H1 (cell line): ENCODE data around the gene CAMSAP1. TPM values are rescaled to one million over a fixed set of nuclear protein-coding genes. Genes with fewer than 3 reads are reported as not detected.

Experiments
- ASH2L ChIP-seq: fragments of 200-600, 300-600 bp; sonication (generic); IDR thresholded peaks from one replicate; pipeline ENCODE4 v1.7.1; 2017; ENCODE audit warnings: low read length
- CREB1 ChIP-seq: IDR thresholded peaks from 2 replicates; pipeline ENCODE4 v1.6.1; 2012; ENCODE audit warnings: inconsistent platforms
- GTF2F1 ChIP-seq: IDR thresholded peaks from 2 replicates; pipeline ENCODE4 v1.6.1; 2012; ENCODE audit warnings: low read depth, low read length, improper control_type of control experiment, borderline replicate concordance
- JUN ChIP-seq: IDR thresholded peaks from 2 replicates; pipeline ENCODE4 v1.6.1; 2011; ENCODE audit warnings: low read depth, mild to moderate bottlenecking, improper control_type of control experiment, low read length
- NRF1 ChIP-seq: IDR thresholded peaks from 2 replicates; pipeline ENCODE4 v1.6.1; 2011; ENCODE audit warnings: mild to moderate bottlenecking, low read depth, low read length, improper control_type of control experiment
- RXRA ChIP-seq: IDR thresholded peaks from 2 replicates; pipeline ENCODE4 v1.6.1; 2011; ENCODE audit warnings: low read depth, mild to moderate bottlenecking, low read length, moderate library complexity; ENCODE audit not compliant: insufficient read depth
- SP1 ChIP-seq: IDR thresholded peaks from 2 replicates; pipeline ENCODE4 v1.6.1; 2011; ENCODE audit warnings: low read depth, low read length
- TAF1 ChIP-seq: IDR thresholded peaks from 2 replicates; pipeline ENCODE4 v1.6.1; 2011; ENCODE audit warnings: mild to moderate bottlenecking, low read depth, low read length
- polyA plus RNA-seq, 7 experiments: library from polyadenylated mRNA; depleted of rRNA in 3 of 7; stranded (reverse) in 5 of 7; unstranded in 2 of 7; fragments of >200 nt in 5 of 7; fragments of 200-250 nt in 2 of 7; gene quantifications; 1 replicate in 5 of 7; 2 replicates in 1 of 7; 4 replicates in 1 of 7; pipeline versions ENCODE4 v1.2.1 to v1.2.3, GENCODE V29; 2011 to 2013; ENCODE audit warnings: missing spikeins in 2 of 7, mixed read lengths in 2 of 7
- total RNA-seq: library from RNA; stranded (reverse); fragmentation: NEBNext Ultra II Directional; extraction: Animal tissue kit (Norgen Biotek cat#: 25700); gene quantifications from 2 replicates; pipeline ENCODE4 v1.2.1, GENCODE V29; 2021

The CAMSAP1 gene
- total and polyA plus RNA-seq, 2 of the 8 experiments (the other 6 are each of a cell fraction or from before 2014, with no cell fraction given): 13.4 to 44.0 TPM

GRCh38 chr9:135791431-135792267 is 115.7 kb downstream of the CAMSAP1 start (continued):
- TF ChIP-seq NRF1 (no peak), JUN (no peak), RXRA (no peak), ASH2L (no peak), GTF2F1 (no peak), CREB1 (no peak), TAF1 (no peak), SP1 (no peak)
